LNCaP clone FGC (cell line): ENCODE results near the gene SNRPD3.

ENCODE experiments used
- DNase-seq: peaks from one replicate; pipeline ENCODE4 v3.0.0-alpha.2; 2011; ENCODE audit warnings: low read depth
- H3K4me3 ChIP-seq: 2 replicates; pipeline ENCODE4 v1.5.1; 2011; ENCODE audit warnings: mild to moderate bottlenecking, low read depth, low read length, control low read depth
- TF ChIP-seq, protein P1 (sequence below): IDR thresholded peaks from 2 replicates; pipeline ENCODE4 v1.5.1; 2012; ENCODE audit warnings: mild to moderate bottlenecking; ENCODE audit not compliant: control insufficient read depth, insufficient read depth; ENCODE audit errors: extremely low read depth

The SNRPD3 gene

GRCh38 chr22:24587251-24587650, 31.5 kb downstream of the SNRPD3 start:
- TF ChIP-seq, protein P1, sequence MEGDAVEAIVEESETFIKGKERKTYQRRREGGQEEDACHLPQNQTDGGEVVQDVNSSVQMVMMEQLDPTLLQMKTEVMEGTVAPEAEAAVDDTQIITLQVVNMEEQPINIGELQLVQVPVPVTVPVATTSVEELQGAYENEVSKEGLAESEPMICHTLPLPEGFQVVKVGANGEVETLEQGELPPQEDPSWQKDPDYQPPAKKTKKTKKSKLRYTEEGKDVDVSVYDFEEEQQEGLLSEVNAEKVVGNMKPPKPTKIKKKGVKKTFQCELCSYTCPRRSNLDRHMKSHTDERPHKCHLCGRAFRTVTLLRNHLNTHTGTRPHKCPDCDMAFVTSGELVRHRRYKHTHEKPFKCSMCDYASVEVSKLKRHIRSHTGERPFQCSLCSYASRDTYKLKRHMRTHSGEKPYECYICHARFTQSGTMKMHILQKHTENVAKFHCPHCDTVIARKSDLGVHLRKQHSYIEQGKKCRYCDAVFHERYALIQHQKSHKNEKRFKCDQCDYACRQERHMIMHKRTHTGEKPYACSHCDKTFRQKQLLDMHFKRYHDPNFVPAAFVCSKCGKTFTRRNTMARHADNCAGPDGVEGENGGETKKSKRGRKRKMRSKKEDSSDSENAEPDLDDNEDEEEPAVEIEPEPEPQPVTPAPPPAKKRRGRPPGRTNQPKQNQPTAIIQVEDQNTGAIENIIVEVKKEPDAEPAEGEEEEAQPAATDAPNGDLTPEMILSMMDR = no peak
- H3K4me3 ChIP-seq = no peak overlapping the region
- no peak for DNase-seq

DNA sequence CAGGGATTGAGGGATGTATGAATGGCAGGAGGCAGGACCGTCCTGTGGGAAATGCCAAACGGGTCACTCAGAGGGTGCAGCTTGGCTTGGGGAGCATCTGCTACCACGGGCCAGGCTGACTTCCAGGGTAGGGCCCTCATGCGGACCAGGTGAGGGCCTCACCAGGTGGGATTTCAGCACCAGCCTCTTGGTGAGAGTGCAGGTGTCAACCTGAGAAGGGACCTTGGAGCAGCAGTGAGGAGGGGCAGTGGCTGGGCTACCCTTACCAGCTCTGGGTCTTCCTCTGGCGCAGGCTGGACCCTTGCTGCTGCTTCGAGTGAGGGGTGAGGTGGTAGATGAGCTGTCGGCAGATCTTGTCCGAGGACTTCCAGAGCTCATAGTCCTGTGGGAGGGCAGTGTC, 32.1 kb downstream of the SNRPD3 start:
- no peak for DNase-seq
- TF ChIP-seq, protein P1 = no peak
- H3K4me3 ChIP-seq = no peak overlapping the region

DNA sequence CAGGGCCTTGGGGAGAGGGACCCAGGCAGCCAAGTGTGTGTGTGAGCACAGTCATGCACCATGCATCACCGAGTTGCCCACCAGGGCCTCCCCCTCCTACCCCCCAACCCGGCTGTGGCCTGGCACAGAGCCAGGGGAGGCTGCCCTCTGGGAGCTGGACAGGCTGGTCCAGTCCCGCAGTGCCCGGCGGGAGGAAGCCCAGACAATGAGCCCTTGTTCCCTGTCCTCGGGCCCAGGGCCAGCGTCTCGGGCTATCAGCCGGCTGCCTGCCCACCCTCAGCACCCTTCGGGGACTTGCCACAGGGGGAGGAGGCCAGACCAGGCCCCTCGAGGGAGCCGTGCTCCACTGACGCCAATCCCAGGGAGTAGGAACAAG, 32.6 kb downstream of the SNRPD3 start:
- H3K4me3 ChIP-seq = no peak overlapping the region
- TF ChIP-seq, protein P1 = no peak
- DNase-seq = no peak

DNA sequence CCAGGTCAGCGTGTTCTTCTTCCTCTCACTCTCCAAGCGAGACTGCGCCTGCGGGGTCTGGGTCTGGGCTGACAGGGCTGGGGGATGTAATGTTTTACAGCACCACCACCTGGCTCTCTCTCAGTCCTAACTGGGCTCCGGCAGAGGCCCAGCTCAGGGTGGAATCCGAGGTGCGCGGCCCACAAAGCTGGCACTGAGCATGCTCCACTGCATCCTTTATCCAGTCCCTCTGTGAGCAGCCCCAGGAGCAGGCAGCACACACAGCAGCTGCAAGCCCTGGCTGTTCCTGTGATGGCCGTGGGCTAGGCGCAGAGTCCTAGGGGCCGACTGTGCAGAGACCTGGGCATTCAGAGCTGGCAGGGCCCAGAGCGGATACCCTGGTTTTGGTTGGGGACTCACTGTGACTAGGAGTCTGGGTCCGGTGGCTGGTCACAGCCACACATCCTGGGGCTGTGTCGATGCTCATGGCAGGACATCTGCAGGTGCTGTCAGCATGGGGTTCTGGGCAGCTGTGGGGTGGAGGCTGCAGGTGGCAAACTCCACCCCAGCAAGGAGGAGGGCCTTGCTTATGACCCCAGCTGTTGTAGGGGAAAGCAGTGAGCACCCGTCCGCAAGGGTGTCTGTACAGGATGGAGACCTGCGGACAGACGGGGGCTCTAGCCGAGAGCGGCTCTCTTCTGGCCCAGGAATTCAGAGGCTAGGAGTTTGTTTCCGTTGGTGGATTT, 33.1 kb downstream of the SNRPD3 start:
- TF ChIP-seq, protein P1 = no peak
- no peak overlapping the region for H3K4me3 ChIP-seq

DNA sequence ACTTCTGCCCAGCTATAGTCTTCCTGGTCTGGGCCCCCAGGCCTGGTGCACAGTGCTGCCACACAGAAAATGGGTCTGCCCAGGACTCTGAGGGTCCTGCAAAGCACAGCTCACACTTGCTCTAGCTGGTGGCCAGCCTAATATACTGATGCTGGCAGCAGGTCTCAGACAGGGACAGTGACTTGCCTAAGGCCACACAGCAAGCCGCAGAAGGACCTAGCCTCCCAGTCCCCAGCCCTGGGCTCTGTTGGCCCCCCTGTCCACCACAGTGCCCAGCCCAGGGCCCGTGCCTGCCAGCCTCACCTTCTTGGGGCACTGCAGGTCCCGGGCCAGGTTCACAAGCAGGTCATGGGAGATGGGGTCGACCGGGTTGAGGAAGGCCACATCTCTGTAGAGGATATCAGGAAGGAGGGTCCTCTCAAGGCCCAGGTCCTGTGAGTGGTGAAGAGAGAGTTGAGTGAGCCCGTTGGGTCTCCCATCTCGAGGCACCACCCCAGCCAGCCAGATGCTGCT, 33.8 kb downstream of the SNRPD3 start:
- DNase-seq = no peak
- H3K4me3 ChIP-seq = no peak overlapping the region
- TF ChIP-seq, protein P1 = no peak

More for the DNA sequence above, 33.1 kb downstream of the SNRPD3 start:
- DNase-seq = no peak

DNA sequence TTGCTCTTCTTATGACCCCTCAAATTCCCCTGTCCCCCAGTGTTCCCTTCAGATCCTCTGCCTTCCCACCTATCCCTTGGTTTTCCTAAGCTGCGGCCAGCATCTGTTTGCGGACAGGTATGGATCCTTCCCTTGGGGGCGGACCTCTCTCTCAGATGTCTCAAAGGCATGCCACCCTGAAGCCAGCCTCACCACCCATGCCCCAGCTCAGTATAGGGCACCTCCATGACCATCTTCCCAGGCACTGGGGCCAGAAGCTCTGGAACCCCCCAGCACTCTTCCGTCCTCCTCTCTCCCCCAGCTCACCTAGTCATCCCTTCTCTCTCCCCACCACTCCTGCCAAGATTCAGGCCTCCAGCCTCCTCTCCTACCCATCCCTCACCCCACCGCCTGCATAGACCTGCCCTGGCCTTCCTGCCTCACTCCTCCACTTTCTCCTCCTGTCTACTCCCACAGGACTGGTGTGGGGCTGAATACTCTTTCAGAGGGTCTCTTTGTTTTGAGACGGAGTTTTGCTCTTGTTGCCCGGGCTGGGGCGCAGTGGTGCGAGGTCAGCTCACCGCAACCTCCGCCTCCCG, 34.9 kb downstream of the SNRPD3 start:
- no peak for DNase-seq
- TF ChIP-seq, protein P1 = no peak
- no peak overlapping the region for H3K4me3 ChIP-seq
